LoVo (cell line): ENCODE measurements around the gene KLHL14.

Experiments used
- DNase-seq: peaks from one replicate; pipeline ENCODE4 v3.0.0-alpha.2; 2016; ENCODE audit warnings: low spot score

KLHL14 gene

GRCh38 chr18:32770054-32770665, 2.7 kb downstream of the KLHL14 start:
- no peak for DNase-seq

- no peak for DNase-seq
Observed at GRCh38 chr18:32769586-32770053, 3.2 kb downstream of the KLHL14 start.

GRCh38 chr18:32769071-32769585, 3.7 kb downstream of the KLHL14 start:
- DNase-seq: no peak

GRCh38 chr18:32767400-32767799, 5.4 kb downstream of the KLHL14 start:
- DNase-seq: no peak

- DNase-seq: no peak
Observed at GRCh38 chr18:32764611-32765244, 8.1 kb downstream of the KLHL14 start.

GRCh38 chr18:32763293-32763692, 9.5 kb downstream of the KLHL14 start:
- DNase-seq: no peak

- DNase-seq: no peak
Observed at GRCh38 chr18:32761231-32761630, 11.6 kb downstream of the KLHL14 start.

GRCh38 chr18:32760391-32760790, 12.4 kb downstream of the KLHL14 start:
- no peak for DNase-seq

GRCh38 chr18:32759611-32760167, 13.1 kb downstream of the KLHL14 start:
- no peak for DNase-seq

GRCh38 chr18:32754508-32755263, 18.1 kb downstream of the KLHL14 start:
- no peak for DNase-seq

GRCh38 chr18:32753656-32754260, 19.1 kb downstream of the KLHL14 start:
- no peak for DNase-seq

- no peak for DNase-seq
Observed at GRCh38 chr18:32750328-32750727, 22.5 kb downstream of the KLHL14 start.

- DNase-seq: no peak
Observed at GRCh38 chr18:32749809-32750208, 23.0 kb downstream of the KLHL14 start.

GRCh38 chr18:32742579-32742978, 30.2 kb downstream of the KLHL14 start:
- no peak for DNase-seq

- no peak for DNase-seq
Observed at GRCh38 chr18:32735781-32736180, 37.0 kb downstream of the KLHL14 start.

- DNase-seq: no peak
Observed at GRCh38 chr18:32734442-32734841, 38.4 kb downstream of the KLHL14 start.

- no peak for DNase-seq
Observed at GRCh38 chr18:32732165-32732564, 40.7 kb downstream of the KLHL14 start.

GRCh38 chr18:32730620-32731091, 42.2 kb downstream of the KLHL14 start:
- peak; percentile 25 for DNase-seq

- no peak for DNase-seq
Observed at GRCh38 chr18:32730068-32730467, 42.8 kb downstream of the KLHL14 start.

GRCh38 chr18:32724071-32724749, 48.6 kb downstream of the KLHL14 start:
- no peak for DNase-seq

- DNase-seq: no peak
Observed at GRCh38 chr18:32722279-32722678, 50.5 kb downstream of the KLHL14 start.
